Endothelial cell of hepatic sinusoid (primary cell): ENCODE data around the gene PLA2G2E.
"Not testable (repeated sequence)": the region's sequence is repeated elsewhere in the genome, so short reads cannot be mapped to it uniquely, and the experiment has no call there.

ENCODE experiments used
- in situ Hi-C: cut with HindIII; loops from 2 replicates; pipeline ENCODE4 v1.10.0; 2017; ENCODE audit warnings: low sequenced_read_pairs

The PLA2G2E gene

DNA sequence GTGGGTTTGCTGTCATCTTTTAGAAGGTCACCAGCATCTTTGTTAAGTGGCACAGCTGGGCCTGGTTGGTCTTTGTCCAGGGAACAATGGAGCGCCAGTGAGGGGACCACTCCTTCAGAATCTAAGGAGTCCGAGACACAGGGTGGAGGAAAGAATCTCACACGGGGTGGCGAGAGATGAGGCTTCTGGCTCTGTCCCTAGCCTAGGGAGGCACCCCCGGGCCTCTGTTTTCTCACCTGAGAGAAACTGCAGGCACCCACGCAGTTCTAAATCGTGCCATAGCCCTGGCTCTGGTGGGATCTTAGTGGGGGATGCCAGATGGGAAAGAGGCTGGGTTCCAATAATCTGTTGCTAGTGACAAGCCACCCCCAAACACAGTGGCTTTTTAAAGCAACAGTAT lies 10.9 kb upstream of the PLA2G2E start:
- in situ Hi-C loops = no loop called here

DNA sequence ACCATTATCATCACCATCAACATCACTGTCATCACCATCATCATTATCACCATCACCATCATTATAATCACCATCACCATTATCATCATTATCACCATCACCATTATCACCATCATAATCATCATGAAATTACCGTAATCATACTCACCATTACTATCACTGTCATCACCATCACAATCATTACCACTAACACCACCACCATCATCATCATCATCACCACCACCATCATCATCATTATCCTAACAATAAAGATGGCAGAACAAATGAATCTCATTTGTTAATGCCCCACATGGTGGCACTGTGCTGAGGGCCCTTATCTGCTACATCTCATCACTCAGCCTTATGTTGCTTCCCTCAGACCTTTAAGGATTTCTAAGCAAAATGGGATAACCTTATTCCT lies 9.4 kb upstream of the PLA2G2E start:
- in situ Hi-C loops = no loop called here

DNA sequence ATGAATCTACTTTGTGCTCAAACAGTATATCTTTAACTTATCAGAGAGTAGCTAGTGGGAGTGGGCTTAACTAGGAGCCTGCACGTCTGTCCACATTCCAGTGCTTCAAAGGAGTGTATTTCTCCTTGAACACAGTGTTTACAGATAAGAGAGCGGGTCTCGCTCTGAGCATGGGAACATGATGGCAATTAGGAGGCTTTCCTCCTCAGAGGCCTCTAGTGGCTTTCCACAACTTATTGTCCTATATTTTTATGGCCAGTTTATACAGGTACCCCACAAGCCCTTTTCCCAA lies 3.7 kb upstream of the PLA2G2E start:
- in situ Hi-C loops = not testable (repeated sequence)

DNA sequence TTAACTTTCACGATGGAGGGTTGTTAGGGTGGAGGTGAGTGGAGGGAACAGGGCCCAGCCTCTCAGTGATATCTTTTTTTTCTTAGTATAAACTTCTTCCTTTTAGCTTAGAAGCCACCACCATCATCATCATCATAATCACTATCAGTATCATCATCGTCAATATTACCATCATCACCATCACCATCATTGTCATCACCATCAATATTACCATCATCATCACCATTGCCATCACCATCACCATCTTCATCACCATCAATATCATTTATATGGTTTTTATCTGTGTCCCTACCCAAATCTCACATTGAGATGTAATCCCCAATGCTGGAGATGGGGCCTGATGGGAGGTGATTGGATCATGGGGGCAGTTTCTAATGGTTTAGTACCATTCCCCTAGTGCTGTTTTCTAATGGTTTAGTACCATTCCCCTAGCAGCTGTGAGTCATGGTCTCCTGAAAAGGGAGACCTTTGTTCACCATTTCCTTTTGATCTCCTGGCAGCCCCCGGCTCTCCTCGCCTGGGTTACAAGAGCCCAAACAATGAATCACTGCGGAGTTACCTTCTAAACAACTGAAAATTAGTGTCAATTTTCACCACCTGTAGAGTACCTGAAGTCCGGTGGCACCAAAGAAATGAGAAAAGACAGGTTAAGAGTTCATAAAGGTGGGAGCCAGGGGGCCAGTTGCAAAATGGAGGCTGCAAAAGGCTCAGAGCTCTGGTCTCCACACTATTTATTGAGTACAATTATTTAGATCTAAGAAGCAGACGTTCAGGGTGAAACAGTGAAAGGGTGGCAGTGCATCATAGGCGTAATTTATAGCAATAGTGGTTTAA lies 3.1 kb upstream of the PLA2G2E start:
- in situ Hi-C loops = no loop called here

DNA sequence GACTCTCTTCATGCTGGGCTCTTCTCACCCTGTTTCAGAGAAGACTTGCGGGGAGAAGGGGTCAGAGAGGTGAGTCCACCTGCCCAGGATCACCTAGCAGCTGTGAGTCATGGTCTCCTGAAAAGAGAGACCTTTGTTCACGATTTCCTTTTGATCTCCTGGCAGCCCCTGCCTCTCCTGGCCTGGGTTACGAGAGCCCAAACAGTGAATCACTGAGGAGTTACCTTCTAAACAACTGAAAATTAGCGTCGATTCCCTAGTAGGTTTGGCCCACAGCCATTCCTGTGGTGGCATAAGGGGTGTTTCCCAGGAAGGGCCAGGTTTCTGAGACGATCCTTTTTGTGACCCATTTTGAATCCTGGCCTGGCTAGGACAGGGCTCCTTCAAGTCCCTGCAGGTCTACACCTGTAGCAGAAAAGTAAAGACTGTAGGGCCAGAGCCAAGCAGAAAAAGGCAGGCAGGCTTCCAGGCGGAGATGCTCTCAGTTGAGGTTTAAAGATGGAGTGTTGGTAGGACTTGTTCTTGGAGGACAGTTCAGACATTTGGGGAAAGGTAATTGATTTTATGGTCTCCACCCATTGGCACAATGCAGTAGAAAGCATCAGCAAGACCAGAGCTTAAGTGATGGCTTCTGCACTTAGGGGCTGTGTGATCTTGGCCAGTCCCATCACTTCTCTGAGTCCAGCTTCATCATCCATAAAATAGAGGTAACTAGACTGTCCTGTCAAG lies 2.1 kb upstream of the PLA2G2E start:
- in situ Hi-C loops = no loop called here

DNA sequence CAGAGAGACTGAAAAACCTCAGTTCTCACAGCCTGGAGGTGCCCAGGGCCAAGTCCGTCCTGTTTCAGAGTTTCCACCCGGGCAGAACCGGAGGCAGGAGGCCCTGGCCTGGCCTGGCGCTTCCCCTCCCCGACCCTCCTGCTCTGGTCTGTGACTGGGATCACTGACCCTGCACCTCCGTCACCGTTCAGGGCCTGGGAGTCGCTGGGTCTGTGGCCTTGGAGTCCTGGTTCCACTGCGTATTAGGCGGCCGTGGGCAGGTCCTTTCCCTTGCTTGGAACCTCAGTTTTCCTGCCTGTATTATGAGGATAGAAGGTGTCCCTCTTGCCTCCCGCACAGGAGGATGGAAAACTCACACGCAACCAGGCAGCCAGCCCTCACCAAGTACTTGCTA lies 533 bp upstream of the PLA2G2E start:
- in situ Hi-C loops = no loop called here

DNA sequence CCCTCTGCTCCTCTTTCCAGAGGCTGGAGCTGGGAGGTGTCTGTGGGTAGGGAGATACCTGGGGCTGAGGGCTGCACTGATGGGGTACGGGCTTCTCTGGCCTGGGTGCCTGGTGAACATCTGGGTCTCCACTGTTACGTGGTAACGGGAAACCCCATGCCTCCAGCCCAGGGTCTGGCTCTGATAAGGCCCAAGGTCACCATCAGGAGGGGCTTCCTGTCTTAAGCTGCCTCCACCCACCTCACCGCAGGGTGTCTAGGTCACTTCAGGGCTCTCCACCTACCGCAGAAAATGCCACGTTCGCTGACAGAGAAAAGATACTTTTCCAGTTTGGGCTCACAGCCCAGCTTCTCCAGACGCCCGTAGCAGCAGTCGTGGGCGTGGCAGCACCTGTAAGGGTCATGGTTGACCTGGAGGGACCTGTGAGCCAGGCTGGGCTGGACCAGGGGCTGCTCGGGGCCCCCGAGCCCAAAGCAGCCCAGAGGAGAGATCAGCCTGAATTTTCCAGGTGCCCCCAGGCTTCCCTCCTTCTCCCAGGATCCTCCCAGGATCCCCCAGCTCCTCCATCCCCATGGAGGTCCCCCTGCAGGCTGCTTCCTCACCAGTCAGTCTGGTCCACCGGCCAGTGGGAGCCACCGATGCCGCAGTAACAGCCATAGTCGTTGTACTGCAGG lies 1.3 kb downstream of the PLA2G2E start:
- in situ Hi-C loops = no loop called here

DNA sequence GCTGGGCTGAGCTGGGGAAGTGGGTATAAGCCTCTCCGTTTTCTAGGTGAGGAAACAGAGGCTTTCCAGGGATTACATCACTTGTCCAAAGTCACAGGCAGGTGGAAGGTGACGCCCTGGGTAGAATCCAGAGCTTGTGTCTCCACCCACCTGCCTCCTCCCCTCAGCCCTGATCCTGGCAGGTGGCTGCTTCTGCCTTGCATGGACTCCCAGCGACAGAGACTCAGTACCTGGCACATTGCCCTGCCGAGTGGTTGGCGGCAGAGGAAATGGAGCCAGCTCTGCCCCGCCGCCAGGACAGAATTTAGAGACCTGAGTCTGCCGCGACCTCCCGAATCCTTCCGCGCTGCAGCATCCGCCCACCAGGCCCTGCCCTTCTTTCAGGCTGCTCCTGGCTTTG lies 2.1 kb downstream of the PLA2G2E start:
- in situ Hi-C loops = no loop called here

DNA sequence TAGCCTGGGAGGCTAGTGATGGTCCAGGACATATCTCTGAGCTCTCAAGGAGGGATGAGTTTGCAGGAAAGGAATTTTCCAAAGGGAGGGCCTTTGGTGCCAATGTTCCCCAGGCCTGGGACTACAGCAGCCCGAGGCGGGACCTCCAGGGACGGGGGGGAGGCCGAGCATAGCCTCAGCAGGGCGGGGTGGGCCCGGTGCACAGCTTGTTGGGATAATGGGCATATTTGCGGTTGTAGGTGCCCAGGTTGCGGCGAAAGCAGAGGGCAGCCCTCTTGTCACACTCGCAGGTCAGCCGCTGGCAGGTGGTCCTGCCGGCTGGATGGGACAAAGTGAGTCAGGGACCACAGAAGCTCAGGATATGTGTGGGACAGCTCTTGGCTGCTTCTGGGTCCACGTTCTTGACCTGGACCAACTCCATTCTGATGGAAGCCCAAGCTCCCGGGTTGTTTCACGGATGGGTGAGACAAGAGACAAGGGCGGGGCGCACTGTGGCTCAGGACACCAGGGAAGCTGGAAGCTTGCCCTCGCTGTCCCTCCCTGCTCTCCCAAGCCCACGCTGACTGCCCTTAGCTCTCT lies 3.2 kb downstream of the PLA2G2E start:
- in situ Hi-C loops = no loop called here

DNA sequence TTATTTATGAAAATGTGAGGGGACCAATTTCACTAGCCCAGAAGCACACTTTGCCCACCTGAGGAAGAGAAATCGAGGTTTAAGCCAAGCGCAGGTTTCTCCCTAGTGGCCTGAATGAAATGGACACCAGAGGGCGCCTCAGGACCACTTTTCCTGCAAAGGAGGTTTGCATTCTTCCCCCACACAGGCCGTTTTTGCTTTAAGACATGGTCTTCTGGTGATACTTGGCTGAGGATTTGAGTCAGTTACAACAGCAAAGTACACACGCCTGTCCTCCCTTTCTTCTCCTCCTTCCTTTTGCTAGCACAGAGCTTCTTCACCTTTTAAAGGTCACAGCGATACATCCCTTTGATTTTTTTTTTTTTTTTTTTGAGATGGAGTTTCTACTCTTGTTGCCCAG lies 5.4 kb downstream of the PLA2G2E start:
- in situ Hi-C loops = no loop called here

DNA sequence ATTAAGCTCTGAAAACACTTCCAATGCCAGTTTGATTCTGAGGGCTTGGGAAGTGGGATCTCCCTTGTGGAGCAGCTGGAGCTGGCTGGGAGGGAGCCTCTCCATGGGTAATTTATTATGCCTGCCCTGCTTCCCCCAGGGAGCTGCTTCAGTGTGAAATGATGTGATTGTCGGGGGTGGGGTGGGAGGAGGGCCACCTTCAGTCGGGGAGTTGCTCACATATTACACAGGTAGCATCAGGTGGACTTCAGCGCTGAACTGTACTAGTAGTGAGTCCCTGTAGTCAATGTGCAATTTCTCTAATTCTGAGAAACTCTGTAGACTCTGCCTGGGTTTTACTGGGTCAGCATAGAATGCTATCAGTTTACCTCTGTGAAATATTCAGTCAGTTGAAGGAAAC lies 12.8 kb downstream of the PLA2G2E start:
- in situ Hi-C loops = no loop called here

DNA sequence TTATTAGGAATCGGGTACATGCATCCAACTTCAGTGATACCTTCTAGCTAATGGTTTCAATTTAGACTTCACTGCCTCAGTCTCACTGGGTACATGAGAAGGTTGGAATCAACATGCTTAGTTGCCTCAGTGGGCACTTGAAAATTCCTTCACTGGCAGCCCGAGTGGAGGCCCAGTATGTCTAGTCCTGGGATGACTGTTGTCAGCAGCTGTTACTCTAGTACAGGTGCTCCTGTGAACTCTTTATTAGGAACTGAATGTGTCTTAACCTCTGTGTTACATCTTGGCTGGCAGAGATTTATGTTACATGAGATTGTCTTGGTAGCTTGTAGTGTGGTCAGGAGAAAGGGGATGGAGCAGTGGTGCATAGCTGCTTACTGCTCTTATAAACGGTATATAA lies 13.4 kb downstream of the PLA2G2E start:
- in situ Hi-C loops = no loop called here

DNA sequence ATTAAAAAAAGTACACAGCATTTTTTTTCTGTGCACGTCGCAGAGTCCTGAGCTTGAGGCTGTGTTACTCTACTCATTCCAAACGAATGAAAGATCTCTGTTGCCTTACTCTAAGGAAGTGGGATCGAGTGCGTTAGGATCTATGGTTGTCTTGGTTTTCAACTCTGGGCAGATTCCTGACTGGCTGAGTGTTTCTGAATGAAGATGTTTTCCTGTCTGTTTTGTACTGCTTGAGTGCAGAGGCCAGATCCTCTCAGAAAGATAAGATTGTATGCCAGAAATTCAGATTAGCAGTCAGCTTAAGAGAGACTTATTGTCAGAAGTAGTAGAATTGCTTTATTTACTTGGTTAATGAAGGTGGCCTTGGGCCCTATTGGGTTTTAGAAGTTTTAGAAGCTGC lies 14.0 kb downstream of the PLA2G2E start:
- in situ Hi-C loops = no loop called here

DNA sequence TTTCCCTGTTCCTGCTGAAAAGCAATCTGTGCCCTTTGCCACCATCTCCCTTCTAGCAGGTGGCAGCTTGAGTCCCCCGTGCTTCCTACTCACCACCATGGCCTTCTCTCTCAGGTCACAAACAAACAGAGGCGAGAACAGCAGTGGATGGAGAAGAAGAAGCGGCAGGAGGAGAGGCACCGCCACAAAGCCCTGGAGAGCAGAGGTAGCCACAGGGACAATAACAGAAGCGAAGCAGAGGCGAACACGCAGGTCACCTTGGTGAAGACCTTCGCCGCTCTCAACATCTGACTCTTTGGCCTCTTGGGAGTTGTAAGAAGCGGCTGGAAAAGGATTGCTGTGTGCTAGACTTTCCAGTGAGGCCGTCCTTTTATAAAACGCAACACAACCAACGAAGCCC lies 16.0 kb downstream of the PLA2G2E start:
- in situ Hi-C loops = no loop called here

DNA sequence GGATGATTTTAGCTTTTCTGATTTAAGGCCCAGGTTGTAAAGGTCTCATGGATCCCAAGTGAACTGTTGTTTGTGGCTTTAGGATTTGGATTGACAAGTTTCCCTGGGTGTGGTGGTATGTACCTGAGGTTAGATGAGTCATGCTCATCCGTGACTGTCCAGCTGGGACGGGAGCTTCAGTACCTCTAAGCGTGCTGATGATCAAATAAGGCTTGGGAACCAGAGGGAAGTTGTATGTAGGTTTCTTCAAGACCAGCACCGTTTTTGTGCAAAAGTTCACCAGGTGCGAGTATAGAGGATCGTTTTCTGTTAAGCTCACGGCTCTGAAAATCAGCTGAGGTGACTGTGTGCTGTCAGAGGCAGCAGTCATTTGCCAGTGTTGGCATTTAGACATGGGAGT lies 19.8 kb downstream of the PLA2G2E start:
- in situ Hi-C loops = no loop called here

DNA sequence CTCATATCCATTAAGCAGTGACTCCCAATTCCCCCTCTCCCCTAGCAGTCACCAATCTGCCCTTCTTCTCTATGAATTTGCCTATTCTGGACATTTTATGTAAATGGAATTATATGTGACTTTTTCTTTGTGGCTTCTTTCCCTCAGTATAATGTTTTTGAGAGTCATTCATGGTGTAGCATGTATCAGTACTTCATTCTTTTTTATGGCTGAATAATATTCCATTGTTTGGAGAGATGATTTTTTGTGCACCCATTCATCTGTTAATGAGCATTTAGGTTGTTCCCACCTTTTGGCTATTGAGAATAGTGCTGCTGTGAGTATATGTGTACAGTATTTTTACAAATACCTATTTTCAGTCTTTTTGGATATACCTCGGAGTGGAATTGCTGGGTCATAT lies 21.8 kb downstream of the PLA2G2E start:
- in situ Hi-C loops = no loop called here

DNA sequence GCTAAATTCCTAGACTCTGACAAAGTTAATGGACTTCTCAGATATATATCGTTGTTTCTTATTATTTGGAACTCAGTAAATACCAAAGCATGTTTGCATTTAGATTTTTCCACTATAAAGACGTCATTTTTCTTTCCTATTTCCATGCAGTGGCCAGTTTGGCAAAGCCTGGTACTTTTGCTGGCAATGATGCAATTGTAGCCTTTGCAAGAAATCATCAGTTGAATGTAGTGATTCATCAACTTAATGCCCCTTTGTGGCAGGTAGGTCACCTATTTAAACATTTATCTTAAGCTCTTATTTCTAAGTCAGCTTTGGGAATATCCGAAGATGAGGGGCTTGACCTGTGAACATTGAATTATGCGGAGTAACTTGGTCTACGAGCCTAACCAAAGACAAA lies 29.2 kb downstream of the PLA2G2E start:
- in situ Hi-C loops = no loop called here

DNA sequence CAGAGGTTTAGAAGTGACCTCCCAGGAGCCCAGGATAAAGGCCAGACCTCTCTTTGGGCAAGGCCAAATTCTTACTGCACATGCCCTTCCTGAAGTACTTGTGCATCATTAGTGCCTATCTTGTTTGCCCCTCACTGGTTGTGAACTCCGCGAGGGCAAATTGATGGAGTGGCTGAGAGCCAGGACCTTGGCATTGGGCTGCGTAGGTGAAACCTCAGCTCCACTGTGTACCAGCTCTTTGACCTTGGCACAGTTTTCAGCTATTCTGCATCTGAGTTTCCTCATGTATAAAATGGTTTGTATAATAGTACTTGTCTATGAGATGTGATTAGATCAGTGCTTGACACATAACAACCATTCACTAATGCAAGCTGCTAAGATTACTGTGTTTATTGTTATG lies 29.7 kb downstream of the PLA2G2E start:
- in situ Hi-C loops = no loop called here

DNA sequence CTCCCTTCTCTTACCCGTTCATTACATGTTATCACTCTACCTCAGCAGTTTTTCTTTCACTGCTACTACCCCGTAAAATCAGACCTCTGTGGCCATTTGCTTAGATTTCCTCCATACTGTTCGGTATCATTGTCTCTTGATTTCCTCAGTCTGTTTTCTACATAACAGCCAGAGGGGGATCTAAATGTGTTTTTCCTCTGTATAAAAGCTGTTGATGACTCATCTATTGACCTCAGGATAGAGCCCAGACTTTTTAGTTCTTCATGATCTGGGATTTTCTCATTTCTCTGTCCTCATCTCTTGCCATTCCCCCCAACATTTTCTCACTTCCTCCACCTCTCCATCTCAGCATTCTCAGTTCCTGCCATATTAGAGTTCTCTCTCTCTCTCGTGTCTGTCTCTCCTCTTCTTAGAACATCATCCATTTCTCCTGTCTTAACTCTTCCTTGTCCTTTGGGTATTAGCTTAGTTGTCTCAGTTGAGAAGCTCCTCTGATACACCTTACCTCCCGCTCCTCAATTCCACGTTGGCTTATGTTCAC lies 30.7 kb downstream of the PLA2G2E start:
- in situ Hi-C loops = no loop called here

DNA sequence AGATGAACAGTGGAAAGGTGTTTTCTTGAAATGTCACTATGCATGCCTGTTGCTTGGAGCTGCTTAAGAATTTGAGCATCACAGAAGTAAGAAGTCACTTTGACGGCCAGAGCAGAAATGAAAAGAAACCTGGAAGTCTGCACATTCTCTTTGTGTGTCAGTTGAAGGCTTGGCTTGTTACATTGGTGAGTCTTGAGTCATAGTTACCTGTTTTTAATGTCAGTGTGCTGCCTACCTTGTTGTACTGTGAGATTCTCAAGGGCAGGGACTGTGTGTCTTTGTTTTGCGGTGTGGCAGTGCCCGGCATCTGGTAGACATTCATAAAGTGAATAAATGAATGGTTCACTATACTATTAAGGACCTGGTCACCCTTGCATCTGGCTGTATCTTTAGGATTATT lies 31.3 kb downstream of the PLA2G2E start:
- in situ Hi-C loops = no loop called here

DNA sequence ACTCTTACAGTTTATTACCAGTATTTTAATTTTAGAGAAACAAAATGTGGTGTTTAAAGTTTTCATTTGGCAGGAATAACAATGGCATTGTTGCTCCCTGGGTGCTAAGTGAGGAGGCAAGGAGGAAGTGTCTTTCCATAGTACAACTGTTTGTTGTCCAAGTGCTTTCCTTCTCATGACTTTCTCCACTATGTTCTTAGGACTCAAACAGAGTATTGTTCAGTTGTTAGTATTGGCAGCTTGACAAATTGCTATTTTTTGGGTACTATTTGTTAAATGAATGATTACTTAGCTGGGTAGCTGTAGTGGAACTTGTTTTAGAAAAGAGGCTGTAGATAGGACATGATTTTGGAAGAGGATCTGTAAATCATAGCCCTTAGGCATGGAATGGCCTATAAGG lies 33.8 kb downstream of the PLA2G2E start:
- in situ Hi-C loops = no loop called here

DNA sequence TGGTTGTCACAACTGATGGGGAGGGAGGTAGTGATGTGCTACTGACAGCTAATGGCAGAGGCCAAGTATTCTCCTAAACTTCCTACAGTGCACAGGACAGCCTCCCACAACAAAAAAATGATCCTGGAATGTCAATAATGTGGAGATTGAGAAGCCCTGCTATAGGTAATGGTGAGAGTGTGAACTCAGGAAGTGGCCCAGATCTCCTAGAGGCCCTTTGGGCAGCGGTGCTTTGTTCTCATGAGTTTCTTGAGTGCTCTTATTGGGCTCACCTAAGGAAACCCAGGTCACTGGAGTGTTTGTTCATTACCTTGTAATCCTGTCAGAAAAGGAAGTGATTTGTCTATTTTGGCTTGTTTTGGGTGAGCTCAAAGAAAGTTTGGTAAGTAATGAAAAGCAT lies 35.3 kb downstream of the PLA2G2E start:
- in situ Hi-C loops = no loop called here
